IPS DF 6.9 (cell line): ENCODE measurements around the gene KCTD10.
"Not testable (repeated sequence)": the region's sequence is repeated elsewhere in the genome, so short reads cannot be mapped to it uniquely, and the experiment has no call there.

Experiments
- DNase-seq: peaks from one replicate; pipeline ENCODE4 v3.0.0-alpha.2; 2013; ENCODE audit warnings: low read depth, low spot score
- H3K27ac ChIP-seq: one replicate; pipeline ENCODE4 v1.5.1; 2013; ENCODE audit warnings: low read length, control low read depth
- H3K27me3 ChIP-seq: 2 replicates; pipeline ENCODE4 v1.6.1; 2013; ENCODE audit warnings: mild to moderate bottlenecking, low read length; ENCODE audit not compliant: control insufficient read depth, insufficient read depth
- H3K36me3 ChIP-seq: 2 replicates; pipeline ENCODE4 v1.6.1; 2013; ENCODE audit warnings: low read length; ENCODE audit not compliant: control insufficient read depth, insufficient read depth
- H3K4me1 ChIP-seq: 2 replicates; pipeline ENCODE4 v1.6.1; 2013; ENCODE audit warnings: low read length; ENCODE audit not compliant: control insufficient read depth, insufficient read depth
- H3K4me3 ChIP-seq: 2 replicates; pipeline ENCODE4 v1.5.1; 2013; ENCODE audit warnings: mild to moderate bottlenecking, low read length
- H3K9me3 ChIP-seq: 2 replicates; pipeline ENCODE4 v1.6.1; 2013; ENCODE audit warnings: low read length, inconsistent platforms; ENCODE audit not compliant: control insufficient read depth, insufficient read depth
- WGBS: extraction: QIAGEN DNeasy Blood & Tissue Kit; methylation state at CpG from one replicate; pipeline ENCODE4 v1.1.7; 2013; ENCODE audit warnings: mixed read lengths, missing lambda C conversion rate; ENCODE audit not compliant: insufficient read length, insufficient coverage; 5-methylcytosine and 5-hydroxymethylcytosine counted together

Gene KCTD10

GRCh38 chr12:109449845-109450532 is 27.1 kb downstream of the KCTD10 start:
- Histone ChIP-seq H3K27ac (no peak overlapping the region), H3K4me1 (no peaks in the 10 kb centered on the region), H3K36me3 (peaks cover 20% of the 10 kb centered on the region), H3K9me3 (no peaks in the 10 kb centered on the region), H3K27me3 (no peaks in the 10 kb centered on the region), H3K4me3 (no peak overlapping the region)
- no CpG with 5 or more reads among the region's 16 CpGs for WGBS
- DNase-seq: no peak

GRCh38 chr12:109448707-109449390 is 28.3 kb downstream of the KCTD10 start:
- Histone ChIP-seq H3K9me3 (no peaks in the 10 kb centered on the region), H3K4me3 (no peak overlapping the region), H3K27me3 (no peaks in the 10 kb centered on the region), H3K4me1 (no peaks in the 10 kb centered on the region), H3K36me3 (peaks cover 15% of the 10 kb centered on the region), H3K27ac (no peak overlapping the region)
- WGBS: no CpG with 5 or more reads among the region's 8 CpGs
- DNase-seq: no peak

- H3K36me3 ChIP-seq: peaks cover 9% of the 10 kb centered on the region
- no CpG with 5 or more reads among the region's 5 CpGs for WGBS
- DNase-seq: no peak
These were observed 28.8 kb downstream of the KCTD10 start for GRCh38 chr12:109448272-109448671.

GRCh38 chr12:109447482-109447881 is 29.6 kb downstream of the KCTD10 start:
- no peaks in the 10 kb centered on the region for H3K27me3 ChIP-seq
- DNase-seq: no peak
- H3K4me1 ChIP-seq: no peaks in the 10 kb centered on the region
- no peak overlapping the region for H3K4me3 ChIP-seq
- WGBS: no CpG with 5 or more reads among the region's 9 CpGs
- H3K9me3 ChIP-seq: no peaks in the 10 kb centered on the region
- H3K27ac ChIP-seq: no peak overlapping the region
- peaks cover 9% of the 10 kb centered on the region for H3K36me3 ChIP-seq

More at GRCh38 chr12:109448272-109448671, 28.8 kb downstream of the KCTD10 start:
- Histone ChIP-seq H3K9me3 (no peaks in the 10 kb centered on the region), H3K27me3 (no peaks in the 10 kb centered on the region), H3K4me3 (no peak overlapping the region), H3K4me1 (no peaks in the 10 kb centered on the region), H3K27ac (no peak overlapping the region)

GRCh38 chr12:109446869-109447268 is 30.2 kb downstream of the KCTD10 start:
- no peaks in the 10 kb centered on the region for H3K27me3 ChIP-seq

GRCh38 chr12:109445191-109445609 is 31.9 kb downstream of the KCTD10 start:
- Histone ChIP-seq H3K4me3 (no peak overlapping the region), H3K36me3 (peaks cover 5% of the 10 kb centered on the region; the same call in 1 of the 2 replicates), H3K27me3 (no peaks in the 10 kb centered on the region), H3K4me1 (no peaks in the 10 kb centered on the region), H3K27ac (no peak overlapping the region), H3K9me3 (no peaks in the 10 kb centered on the region)
- no peak for DNase-seq
- no CpG with 5 or more reads among the region's 2 CpGs for WGBS

More at GRCh38 chr12:109446869-109447268, 30.2 kb downstream of the KCTD10 start:
- Histone ChIP-seq H3K4me1 (no peaks in the 10 kb centered on the region), H3K9me3 (no peaks in the 10 kb centered on the region), H3K27ac (no peak overlapping the region), H3K4me3 (no peak overlapping the region), H3K36me3 (peaks cover 9% of the 10 kb centered on the region)
- DNase-seq: no peak
- WGBS: no CpG with 5 or more reads among the region's 8 CpGs

GRCh38 chr12:109444259-109444658 is 32.8 kb downstream of the KCTD10 start:
- Histone ChIP-seq H3K36me3 (peaks cover 5% of the 10 kb centered on the region; the same call in 1 of the 2 replicates), H3K9me3 (no peaks in the 10 kb centered on the region), H3K4me3 (no peak overlapping the region), H3K27ac (no peak overlapping the region), H3K27me3 (no peaks in the 10 kb centered on the region), H3K4me1 (no peaks in the 10 kb centered on the region)
- DNase-seq: no peak
- no CpG with 5 or more reads among the region's 6 CpGs for WGBS

- no peaks in the 10 kb centered on the region for H3K27me3 ChIP-seq
These were observed 33.3 kb downstream of the KCTD10 start for GRCh38 chr12:109443794-109444193.

GRCh38 chr12:109440851-109441490 is 36.1 kb downstream of the KCTD10 start:
- DNase-seq: no peak
- no peaks in the 10 kb centered on the region for H3K36me3 ChIP-seq
- no CpG with 5 or more reads among the region's 9 CpGs for WGBS
- no peaks in the 10 kb centered on the region for H3K9me3 ChIP-seq
- no peaks in the 10 kb centered on the region for H3K27me3 ChIP-seq
- H3K27ac ChIP-seq: no peak overlapping the region
- no peak overlapping the region for H3K4me3 ChIP-seq
- peaks cover 2% of the 10 kb centered on the region for H3K4me1 ChIP-seq

More at GRCh38 chr12:109443794-109444193, 33.3 kb downstream of the KCTD10 start:
- Histone ChIP-seq H3K36me3 (peaks cover 5% of the 10 kb centered on the region; the same call in 1 of the 2 replicates), H3K9me3 (no peaks in the 10 kb centered on the region), H3K4me3 (no peak overlapping the region), H3K27ac (no peak overlapping the region), H3K4me1 (no peaks in the 10 kb centered on the region)
- no peak for DNase-seq
- WGBS: no CpG with 5 or more reads among the region's 5 CpGs

- DNase-seq, H3K36me3 ChIP-seq, H3K9me3 ChIP-seq, H3K4me1 ChIP-seq, H3K27me3 ChIP-seq, H3K4me3 ChIP-seq, H3K27ac ChIP-seq: not testable (repeated sequence)
- WGBS: no CpG with 5 or more reads among the region's 13 CpGs
These were observed 37.1 kb downstream of the KCTD10 start for GRCh38 chr12:109439951-109440350.
